ENCODE results near the gene DNMT3A.
A peak's percentile ranks its signal among the peaks of the same experiment; 100 is the strongest.

The DNMT3A gene

GRCh38 chr2:25372405-25373268, 30.9 kb upstream of the DNMT3A start:
- DNase-seq = no peak

DNA sequence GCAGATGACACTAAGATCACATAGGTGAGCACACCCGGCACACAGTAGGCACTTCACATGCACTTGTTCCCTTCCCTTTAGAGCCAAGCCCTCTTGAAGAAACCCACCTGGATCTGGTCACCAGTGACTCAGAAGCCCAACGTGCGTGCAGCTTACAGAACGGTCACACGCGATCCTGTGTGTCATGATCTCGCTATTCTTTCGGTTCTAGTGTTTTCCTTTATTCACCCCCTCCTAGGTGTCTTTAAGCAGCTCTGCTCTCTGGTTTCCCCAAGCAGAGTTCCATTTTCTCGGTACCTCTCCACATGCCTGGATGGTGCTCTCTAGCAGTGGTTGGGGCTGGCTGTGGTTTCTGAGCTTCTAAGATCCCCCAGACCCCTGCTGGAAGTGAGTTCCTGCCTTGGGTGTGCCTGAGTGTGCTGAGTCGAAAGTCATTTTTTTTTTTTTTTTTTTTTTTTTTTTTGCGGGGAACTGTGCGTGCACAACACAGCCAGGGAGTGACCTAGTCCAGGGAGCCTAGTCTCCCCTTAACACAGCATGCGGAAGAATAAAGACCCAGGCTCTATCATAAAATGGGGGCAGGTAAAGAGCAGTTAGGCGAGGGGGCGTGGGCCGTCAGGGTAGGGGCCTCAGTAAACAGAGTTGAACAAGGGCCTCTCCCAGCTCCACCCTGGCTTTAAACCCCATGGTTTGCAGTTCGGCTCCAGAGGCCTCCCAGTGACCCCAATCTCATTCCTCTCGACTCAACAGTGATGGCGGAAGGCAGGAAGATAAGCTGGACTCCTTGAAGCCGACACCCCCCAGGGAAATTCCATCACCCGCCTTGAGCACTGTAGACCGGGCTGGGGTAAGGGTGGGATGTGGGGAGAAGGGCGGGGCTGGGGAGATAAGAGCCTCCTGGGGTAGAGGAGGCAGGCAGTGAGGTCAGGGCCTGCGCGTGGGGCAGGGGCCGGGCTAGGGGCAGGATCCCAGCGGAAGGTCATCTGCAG, 29.8 kb upstream of the DNMT3A start:
- no peak for DNase-seq

DNA sequence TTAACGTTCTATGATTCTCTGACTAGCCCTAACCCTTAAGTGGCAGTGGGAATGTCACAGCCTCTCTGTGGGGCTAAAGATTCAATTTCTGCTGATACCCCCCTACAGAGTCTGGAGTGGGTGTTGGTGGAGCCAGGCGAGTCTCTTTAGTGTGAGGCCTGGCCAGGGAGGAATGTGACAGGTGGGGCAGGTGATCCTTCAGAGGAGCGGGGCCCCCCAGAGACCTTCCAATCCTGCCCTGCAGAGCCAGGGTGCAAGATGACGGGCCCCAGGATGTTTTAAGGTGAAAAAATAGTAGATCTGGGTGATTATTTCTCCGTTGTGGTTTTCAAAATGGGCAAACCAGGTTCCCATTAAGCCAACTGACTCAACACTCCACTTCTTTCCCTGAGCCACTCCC, 28.2 kb upstream of the DNMT3A start:
- DNase-seq = no peak

- DNase-seq = no peak
These were observed 27.7 kb upstream of the DNMT3A start for GRCh38 chr2:25369439-25369838.

DNA sequence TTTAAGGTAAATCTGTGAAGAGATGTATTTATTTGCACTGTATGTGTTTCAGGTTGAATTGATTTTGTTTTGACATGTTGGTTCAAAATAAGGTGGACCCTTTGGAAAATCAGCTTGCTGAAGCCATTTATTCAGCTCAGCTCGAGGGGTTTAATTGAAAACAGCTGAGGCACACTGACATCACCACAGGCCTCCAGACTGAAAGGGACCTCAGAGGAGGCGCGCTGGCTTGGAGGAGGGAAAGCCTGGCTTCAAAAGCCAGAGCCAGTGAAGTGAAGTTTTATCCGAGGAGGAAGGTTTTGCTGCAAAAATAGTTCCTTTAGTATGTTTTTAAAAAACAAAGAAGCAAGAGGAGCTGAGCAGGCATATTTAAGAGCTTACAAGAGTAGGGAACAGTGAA, 26.9 kb upstream of the DNMT3A start:
- no peak for DNase-seq

GRCh38 chr2:25367296-25367695, 25.6 kb upstream of the DNMT3A start:
- no peak for DNase-seq

- DNase-seq = no peak
These were observed 24.9 kb upstream of the DNMT3A start for GRCh38 chr2:25366629-25367028.

DNA sequence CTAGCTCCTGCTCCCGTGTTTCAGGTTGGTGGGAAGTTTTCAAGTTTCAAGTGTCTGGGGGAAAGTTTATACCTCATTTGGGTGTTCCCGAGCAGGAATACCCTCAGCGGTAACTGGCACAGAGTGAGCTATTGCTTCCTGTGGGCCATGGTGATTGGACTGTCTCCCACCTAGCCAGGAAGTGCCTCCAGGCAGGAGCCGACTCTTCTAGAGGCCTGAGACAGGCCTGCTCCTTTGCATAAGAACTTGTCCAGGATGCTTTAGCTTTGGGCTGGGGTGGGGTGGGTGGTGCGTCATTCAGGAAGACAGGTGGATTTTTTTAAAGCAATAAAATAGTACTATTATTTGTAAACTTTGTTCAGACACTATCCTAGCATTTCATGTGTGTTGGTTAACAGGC, 23.5 kb upstream of the DNMT3A start:
- no peak for DNase-seq

DNA sequence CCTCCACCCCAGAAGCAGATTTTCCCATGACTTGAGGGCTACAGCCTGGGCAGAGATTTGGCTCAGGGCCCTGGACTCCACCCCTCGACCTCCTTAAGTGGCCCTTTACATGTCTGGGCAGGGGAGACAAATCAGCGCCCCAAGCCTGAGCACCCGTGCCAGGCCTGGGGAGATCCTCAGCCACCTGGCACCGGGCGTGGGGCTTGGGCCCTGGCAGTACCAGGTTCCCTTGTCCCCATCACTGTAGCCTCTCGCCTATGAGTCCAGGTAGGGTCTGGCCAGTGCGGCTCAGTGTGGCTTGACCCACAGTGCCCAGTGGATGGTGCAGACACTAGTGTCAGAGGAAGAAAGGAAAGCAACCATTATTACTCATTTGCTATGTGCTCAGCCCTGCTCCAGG, 22.0 kb upstream of the DNMT3A start:
- DNase-seq = no peak

DNA sequence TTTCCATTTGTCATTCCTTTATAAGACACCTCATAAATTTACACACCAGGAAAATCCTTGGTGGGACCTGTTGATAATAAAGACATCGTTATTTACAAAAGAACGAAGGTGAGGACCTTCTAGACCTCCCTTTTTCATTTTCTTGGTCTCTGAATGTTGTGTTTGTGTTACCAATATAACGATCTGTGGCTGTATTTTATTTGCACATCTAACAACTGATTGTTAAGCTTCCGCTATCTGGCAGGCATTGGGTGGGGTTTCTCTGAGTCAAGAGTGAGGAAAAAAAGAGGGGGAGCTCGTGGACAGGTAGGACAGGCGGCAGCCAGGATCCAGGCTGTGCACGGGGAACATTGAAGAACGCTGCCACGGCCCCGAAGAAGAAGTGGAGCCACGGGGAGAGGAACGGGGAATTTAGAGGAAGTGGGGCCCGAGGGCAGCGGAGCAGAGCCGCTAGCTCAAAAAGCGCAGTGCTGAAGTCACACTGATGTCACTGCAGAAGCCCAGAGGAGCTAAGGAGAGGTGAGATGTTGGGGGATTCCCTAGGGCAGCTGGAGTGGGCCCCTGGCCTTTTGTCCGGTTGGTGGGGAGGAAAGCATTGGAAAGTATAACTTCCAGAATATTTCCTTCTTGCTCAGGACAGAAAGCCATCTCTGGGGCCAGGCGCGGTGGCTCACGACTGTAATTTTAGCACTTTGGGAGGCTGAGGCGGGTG, 20.9 kb upstream of the DNMT3A start:
- peak; percentile 86 for DNase-seq

- peak; percentile 89 for DNase-seq
These were observed 20.3 kb upstream of the DNMT3A start for GRCh38 chr2:25362049-25362433.

GRCh38 chr2:25361261-25362048, 19.7 kb upstream of the DNMT3A start:
- DNase-seq = no peak

- no peak for DNase-seq
These were observed 17.1 kb upstream of the DNMT3A start for GRCh38 chr2:25358836-25359235.

DNA sequence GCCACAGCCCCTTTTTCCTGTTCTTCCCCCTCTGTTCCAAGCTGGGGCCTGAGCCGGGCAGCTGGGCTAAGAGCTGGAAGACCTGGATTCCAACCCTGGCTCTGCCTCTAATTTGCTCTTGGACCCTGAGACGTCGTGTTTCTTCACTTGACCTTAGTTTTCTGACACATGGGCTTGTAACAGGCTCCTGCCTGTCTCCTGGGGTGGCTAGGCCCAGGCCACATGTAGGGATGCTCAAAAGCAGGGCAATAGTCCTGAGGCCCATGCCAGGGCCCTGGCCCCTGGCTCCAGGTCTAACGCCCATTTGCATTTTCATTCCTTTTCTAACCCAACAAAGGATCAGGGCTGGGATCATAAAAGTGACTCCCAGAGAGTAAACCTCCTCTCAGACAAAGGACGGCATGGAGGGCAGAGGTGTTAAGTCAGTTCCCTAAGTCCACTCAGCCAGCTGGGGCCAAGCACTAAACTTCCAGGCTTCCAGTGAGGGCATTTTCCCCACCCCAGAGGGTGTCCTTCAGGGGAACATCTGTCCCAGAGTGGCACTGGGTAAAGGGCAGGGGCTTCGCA, 16.6 kb upstream of the DNMT3A start:
- DNase-seq = no peak

DNA sequence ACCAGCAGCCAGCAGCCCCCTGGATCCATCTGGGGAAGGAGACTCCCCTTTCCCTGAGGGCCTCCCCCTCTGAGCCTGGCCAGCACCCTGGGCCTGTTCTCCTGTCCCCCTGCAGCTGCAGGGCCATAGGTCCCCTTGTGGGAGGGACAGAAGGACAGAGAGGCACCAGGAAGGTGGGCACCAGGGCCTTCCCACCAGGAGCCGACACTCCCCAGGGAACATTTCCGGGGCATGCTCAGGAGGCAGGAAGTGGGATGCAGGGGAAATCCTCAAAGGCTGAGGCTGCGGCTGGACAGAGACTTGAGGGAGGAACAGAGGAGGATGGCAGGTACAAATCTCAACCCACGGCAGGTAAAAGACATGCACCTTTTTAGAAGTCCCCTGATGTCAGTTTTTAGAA, 14.4 kb upstream of the DNMT3A start:
- no peak for DNase-seq

GRCh38 chr2:25355270-25355669, 13.5 kb upstream of the DNMT3A start:
- no peak for DNase-seq

DNA sequence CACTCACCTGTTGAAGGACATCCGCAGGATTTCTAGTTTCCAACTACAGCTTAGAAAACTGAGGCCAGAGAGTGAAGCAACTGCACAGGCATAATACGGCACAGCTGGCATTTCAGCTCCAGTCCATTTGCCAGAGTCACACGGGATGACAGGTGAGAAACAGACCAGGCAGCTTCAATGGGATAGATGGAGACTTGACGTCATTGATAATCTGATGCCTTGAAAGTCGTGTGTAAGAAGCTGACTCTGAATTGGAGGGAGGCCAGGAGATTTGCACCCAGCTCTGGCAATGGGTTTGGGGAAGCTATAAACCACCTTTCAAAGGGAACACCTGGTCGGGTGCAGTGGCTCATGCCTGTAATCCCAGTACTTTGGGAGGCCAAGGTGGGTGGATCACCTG, 12.4 kb upstream of the DNMT3A start:
- DNase-seq = no peak

GRCh38 chr2:25349397-25349796, 7.7 kb upstream of the DNMT3A start:
- no peak for DNase-seq

GRCh38 chr2:25347846-25348245, 6.1 kb upstream of the DNMT3A start:
- no peak for DNase-seq

GRCh38 chr2:25347205-25347815, 5.6 kb upstream of the DNMT3A start:
- DNase-seq = no peak

- DNase-seq = no peak
These were observed 1.6 kb upstream of the DNMT3A start for GRCh38 chr2:25343187-25343825.

All from CD4-positive, alpha-beta T cell treated with Interleukin-15 for 1 hour (primary cell).